ENCODE results near the gene SMAD6. TPM values are rescaled to one million over a fixed set of nuclear protein-coding genes. Genes with fewer than 3 reads are reported as not detected.

The SMAD6 gene
- polyA plus RNA-seq, 1 donor from 2014 or later: 0.16 TPM

DNA sequence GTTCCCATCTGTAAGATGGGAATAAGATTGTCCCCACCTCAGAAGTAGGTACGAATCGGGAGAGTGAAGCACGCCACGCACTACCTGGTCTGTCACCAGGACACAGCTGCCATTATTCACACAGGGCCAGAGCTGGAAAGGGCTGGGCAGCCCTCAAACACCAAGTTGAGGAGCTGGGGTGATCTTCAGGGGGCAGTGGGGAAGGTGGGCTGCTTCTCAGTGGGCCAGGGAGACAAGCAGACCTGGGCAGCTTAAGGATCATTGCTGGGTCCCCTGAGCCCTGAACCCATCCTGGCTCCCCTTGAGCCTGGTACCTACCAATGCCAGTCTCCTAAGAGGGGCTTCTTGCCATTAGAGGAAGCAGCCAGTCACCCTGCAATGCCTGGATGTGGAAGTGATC lies 82.1 kb downstream of the SMAD6 start:
- Histone ChIP-seq H4K20me1 (ENCODE audit: insufficient read depth) (no peaks in the 10 kb centered on the region), H3K4me3 (ENCODE audit: low read length) (no peak overlapping the region), H3F3A (ENCODE audit: insufficient read depth, low read length, poor library complexity, severe bottlenecking) (no peaks in the 10 kb centered on the region), H3K9me2 (ENCODE audit: insufficient read depth, low read length) (no peaks in the 10 kb centered on the region), H3K9me3 (ENCODE audit: low read length) (no peaks in the 10 kb centered on the region), H3K9ac (ENCODE audit: low read length) (no peak overlapping the region), H2AFZ (ENCODE audit: low read depth, low read length) (no peak overlapping the region), H3K27me3 (ENCODE audit: insufficient read depth, low read depth, low read length) (no peaks in the 10 kb centered on the region), H3K79me2 (replicated peaks; ENCODE audit: insufficient read depth, low read length) (no peaks in the 10 kb centered on the region), H3K36me3 (ENCODE audit: insufficient read depth, low read length) (no peaks in the 10 kb centered on the region), H3K4me2 (ENCODE audit: low read length) (no peak overlapping the region), H3K27ac (ENCODE audit: low read length) (no peak overlapping the region)
- no peak for TF ChIP-seq POLR2AphosphoS5 (IDR thresholded peaks at IDR 0.05)
- no peak for TF ChIP-seq MXI1 (conservative IDR thresholded peaks at IDR 0.05; ENCODE audit: poor library complexity, severe bottlenecking)
- no peak for TF ChIP-seq EZH2 (IDR thresholded peaks at IDR 0.05; ENCODE audit: borderline replicate concordance, insufficient read depth, low read length, poor library complexity, severe bottlenecking)
- no peak for TF ChIP-seq RAD21 (conservative IDR thresholded peaks at IDR 0.05)
- TF ChIP-seq SMC3 (conservative IDR thresholded peaks at IDR 0.05; ENCODE audit: poor library complexity): no peak
- TF ChIP-seq, protein P1, sequence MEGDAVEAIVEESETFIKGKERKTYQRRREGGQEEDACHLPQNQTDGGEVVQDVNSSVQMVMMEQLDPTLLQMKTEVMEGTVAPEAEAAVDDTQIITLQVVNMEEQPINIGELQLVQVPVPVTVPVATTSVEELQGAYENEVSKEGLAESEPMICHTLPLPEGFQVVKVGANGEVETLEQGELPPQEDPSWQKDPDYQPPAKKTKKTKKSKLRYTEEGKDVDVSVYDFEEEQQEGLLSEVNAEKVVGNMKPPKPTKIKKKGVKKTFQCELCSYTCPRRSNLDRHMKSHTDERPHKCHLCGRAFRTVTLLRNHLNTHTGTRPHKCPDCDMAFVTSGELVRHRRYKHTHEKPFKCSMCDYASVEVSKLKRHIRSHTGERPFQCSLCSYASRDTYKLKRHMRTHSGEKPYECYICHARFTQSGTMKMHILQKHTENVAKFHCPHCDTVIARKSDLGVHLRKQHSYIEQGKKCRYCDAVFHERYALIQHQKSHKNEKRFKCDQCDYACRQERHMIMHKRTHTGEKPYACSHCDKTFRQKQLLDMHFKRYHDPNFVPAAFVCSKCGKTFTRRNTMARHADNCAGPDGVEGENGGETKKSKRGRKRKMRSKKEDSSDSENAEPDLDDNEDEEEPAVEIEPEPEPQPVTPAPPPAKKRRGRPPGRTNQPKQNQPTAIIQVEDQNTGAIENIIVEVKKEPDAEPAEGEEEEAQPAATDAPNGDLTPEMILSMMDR (IDR thresholded peaks at IDR 0.05; ENCODE audit: poor library complexity, severe bottlenecking): no peak

DNA sequence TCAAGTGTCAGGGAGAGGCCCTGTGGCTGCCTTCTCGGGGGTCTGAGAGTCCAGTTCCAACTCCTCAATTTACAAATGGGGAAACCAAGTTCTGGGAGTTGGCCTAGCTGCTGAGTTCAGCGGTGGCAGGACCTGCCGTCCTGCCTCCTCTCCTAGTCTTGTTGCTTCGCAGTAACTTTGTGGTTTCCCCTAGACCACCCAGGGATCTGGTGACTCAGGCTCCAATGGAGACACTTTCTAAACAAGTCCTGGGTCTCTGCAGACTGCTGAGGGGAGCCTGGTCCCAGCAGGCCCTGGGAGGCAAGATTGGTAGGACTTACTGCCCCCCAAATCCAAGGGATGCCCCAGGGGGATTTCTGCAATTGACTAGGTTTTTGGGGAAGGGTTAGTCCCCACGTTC lies 83.6 kb downstream of the SMAD6 start:
- Histone ChIP-seq H3K27ac (ENCODE audit: low read length) (no peak overlapping the region), H2AFZ (ENCODE audit: low read depth, low read length) (no peak overlapping the region), H3K9me3 (ENCODE audit: low read length) (no peaks in the 10 kb centered on the region), H3F3A (ENCODE audit: insufficient read depth, low read length, poor library complexity, severe bottlenecking) (no peaks in the 10 kb centered on the region), H3K27me3 (ENCODE audit: insufficient read depth, low read depth, low read length) (no peaks in the 10 kb centered on the region), H4K20me1 (ENCODE audit: insufficient read depth) (no peaks in the 10 kb centered on the region), H3K36me3 (ENCODE audit: insufficient read depth, low read length) (no peaks in the 10 kb centered on the region), H3K4me3 (ENCODE audit: low read length) (no peak overlapping the region), H3K4me2 (ENCODE audit: low read length) (no peak overlapping the region), H3K9ac (ENCODE audit: low read length) (no peak overlapping the region), H3K9me2 (ENCODE audit: insufficient read depth, low read length) (no peaks in the 10 kb centered on the region), H3K79me2 (replicated peaks; ENCODE audit: insufficient read depth, low read length) (no peaks in the 10 kb centered on the region)
- TF ChIP-seq EP300 (conservative IDR thresholded peaks at IDR 0.05; ENCODE audit: poor library complexity, severe bottlenecking): no peak
- no peak for TF ChIP-seq SMC3 (conservative IDR thresholded peaks at IDR 0.05; ENCODE audit: poor library complexity)
- no peak for TF ChIP-seq TAF1 (IDR thresholded peaks at IDR 0.05; ENCODE audit: low read depth)
- TF ChIP-seq MXI1 (conservative IDR thresholded peaks at IDR 0.05; ENCODE audit: poor library complexity, severe bottlenecking): no peak
- no peak for TF ChIP-seq EZH2 (IDR thresholded peaks at IDR 0.05; ENCODE audit: borderline replicate concordance, insufficient read depth, low read length, poor library complexity, severe bottlenecking)
- no peak for TF ChIP-seq POLR2AphosphoS5 (IDR thresholded peaks at IDR 0.05)
- TF ChIP-seq, protein P2, sequence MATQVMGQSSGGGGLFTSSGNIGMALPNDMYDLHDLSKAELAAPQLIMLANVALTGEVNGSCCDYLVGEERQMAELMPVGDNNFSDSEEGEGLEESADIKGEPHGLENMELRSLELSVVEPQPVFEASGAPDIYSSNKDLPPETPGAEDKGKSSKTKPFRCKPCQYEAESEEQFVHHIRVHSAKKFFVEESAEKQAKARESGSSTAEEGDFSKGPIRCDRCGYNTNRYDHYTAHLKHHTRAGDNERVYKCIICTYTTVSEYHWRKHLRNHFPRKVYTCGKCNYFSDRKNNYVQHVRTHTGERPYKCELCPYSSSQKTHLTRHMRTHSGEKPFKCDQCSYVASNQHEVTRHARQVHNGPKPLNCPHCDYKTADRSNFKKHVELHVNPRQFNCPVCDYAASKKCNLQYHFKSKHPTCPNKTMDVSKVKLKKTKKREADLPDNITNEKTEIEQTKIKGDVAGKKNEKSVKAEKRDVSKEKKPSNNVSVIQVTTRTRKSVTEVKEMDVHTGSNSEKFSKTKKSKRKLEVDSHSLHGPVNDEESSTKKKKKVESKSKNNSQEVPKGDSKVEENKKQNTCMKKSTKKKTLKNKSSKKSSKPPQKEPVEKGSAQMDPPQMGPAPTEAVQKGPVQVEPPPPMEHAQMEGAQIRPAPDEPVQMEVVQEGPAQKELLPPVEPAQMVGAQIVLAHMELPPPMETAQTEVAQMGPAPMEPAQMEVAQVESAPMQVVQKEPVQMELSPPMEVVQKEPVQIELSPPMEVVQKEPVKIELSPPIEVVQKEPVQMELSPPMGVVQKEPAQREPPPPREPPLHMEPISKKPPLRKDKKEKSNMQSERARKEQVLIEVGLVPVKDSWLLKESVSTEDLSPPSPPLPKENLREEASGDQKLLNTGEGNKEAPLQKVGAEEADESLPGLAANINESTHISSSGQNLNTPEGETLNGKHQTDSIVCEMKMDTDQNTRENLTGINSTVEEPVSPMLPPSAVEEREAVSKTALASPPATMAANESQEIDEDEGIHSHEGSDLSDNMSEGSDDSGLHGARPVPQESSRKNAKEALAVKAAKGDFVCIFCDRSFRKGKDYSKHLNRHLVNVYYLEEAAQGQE (IDR thresholded peaks at IDR 0.05; ENCODE audit: borderline replicate concordance): no peak
- TF ChIP-seq, protein P1 (IDR thresholded peaks at IDR 0.05; ENCODE audit: poor library complexity, severe bottlenecking): no peak

Data from neural cell (in vitro differentiated cells).